ENCODE results near the gene ZNF512B.

Gene ZNF512B

DNA sequence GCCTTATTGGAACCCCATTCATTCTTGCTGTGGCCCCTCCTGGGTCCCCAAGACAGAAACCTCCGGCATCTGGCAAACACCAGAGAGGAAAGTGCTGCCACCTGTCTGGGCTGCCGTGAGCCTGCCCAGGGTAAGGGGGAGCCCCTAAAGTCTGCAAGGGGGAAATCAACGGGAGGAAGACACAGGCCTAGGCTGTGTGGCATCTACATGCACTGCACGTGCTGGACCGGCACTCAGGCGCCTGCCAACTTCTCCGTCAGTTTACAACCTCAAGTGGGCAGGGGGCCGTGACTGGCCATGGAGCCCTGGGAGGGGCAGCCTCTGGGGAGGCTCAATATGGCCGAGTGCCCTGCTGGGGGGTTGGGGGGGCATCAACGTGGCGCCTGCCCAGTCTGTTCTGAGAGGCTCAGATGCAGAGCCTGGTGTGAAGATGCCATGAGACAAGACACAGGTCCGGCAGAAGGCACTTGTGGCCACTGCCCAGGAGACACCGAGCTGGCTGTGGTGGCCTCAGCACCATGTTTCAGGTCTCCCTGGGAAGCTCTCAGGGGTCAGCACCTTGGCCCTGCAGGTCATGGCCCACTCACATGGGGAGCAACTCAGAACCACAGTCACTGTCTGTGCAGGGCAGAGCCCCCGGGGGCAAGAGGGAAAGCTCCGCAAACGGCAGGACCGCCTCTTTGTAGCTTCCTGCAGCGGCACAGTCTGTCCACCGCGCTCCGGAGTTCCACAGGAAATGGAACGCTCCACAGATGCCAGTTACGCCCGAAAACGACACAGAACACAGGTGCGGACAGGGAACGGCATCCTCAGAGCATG is 21.9 kb downstream of the ZNF512B start:
- Histone ChIP-seq H3K36me3 (ENCODE audit: insufficient read depth, low read length) (peaks cover 34% of the 10 kb centered on the region; the same call in 1 of the 2 replicates), H3K9me3 (ENCODE audit: insufficient read depth, low read depth, low read length) (no peaks in the 10 kb centered on the region), H3K27me3 (ENCODE audit: insufficient read depth, low read length, poor library complexity, severe bottlenecking) (no peaks in the 10 kb centered on the region), H3K9me2 (replicated peaks; ENCODE audit: low read depth, low read length) (no peaks in the 10 kb centered on the region), H3K4me3 (ENCODE audit: low read length, poor library complexity, severe bottlenecking) (no peak overlapping the region), H3K79me2 (ENCODE audit: insufficient read depth, low read length) (peaks cover 65% of the 10 kb centered on the region), H3F3A (ENCODE audit: low read depth) (peaks cover 14% of the 10 kb centered on the region), H3K4me1 (ENCODE audit: insufficient read depth, low read length, poor library complexity, severe bottlenecking) (peaks cover 22% of the 10 kb centered on the region), H3K9ac (ENCODE audit: low read depth, low read length, poor library complexity, severe bottlenecking) (no peak overlapping the region), H4K20me1 (ENCODE audit: insufficient read depth, low read length, poor library complexity, severe bottlenecking) (peaks cover 65% of the 10 kb centered on the region), H2AFZ (ENCODE audit: low read length) (no peak overlapping the region), H3K4me2 (ENCODE audit: low read depth, low read length, poor library complexity, severe bottlenecking) (no peak overlapping the region)
- TF ChIP-seq EZH2phosphoT487 (IDR thresholded peaks at IDR 0.05; ENCODE audit: borderline replicate concordance) (no peak), CTCF (conservative IDR thresholded peaks at IDR 0.05; ENCODE audit: low read length) (no peak)

DNA sequence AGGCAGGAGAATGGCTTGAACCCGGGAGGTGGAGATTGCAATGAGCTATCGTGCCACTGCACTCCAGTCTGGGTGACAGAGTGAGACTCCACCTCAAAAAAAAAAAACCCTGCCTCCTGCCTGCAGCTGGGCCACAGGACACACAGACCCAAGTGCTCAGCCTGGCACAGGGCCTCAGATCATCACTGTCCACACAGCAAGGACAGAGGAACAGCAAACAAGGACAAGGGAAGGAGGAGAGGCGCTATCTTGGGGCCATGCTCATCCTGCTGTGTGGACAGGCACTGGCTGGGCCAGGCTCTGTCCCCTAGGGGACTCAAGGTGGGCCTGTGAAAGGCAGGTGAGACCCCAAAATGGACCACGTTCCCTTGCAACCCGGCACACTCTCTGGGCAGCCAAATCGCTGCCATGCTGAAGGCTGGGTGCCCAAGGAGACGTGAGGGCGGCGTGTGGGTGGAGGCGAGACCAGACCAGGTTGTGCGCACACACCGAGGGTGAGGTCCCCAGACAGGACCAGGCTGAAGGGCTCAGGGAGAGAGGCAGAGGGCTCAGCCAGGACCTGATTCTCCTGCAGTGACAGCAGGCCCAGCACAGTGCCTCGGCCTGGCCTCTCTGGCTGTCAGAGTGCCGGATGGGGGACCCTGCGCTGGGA is 22.6 kb downstream of the ZNF512B start:
- H3K36me3 ChIP-seq (ENCODE audit: insufficient read depth, low read length): peaks cover 40% of the 10 kb centered on the region; the same call in 1 of the 2 replicates
- no peak for TF ChIP-seq EZH2phosphoT487 (IDR thresholded peaks at IDR 0.05; ENCODE audit: borderline replicate concordance)
- no peak for TF ChIP-seq CTCF (conservative IDR thresholded peaks at IDR 0.05; ENCODE audit: low read length)
- H3K79me2 ChIP-seq (ENCODE audit: insufficient read depth, low read length): peaks cover 58% of the 10 kb centered on the region
- peaks cover 19% of the 10 kb centered on the region for H3K4me1 ChIP-seq (ENCODE audit: insufficient read depth, low read length, poor library complexity, severe bottlenecking)
- H4K20me1 ChIP-seq (ENCODE audit: insufficient read depth, low read length, poor library complexity, severe bottlenecking): peaks cover 64% of the 10 kb centered on the region
- H3K9ac ChIP-seq (ENCODE audit: low read depth, low read length, poor library complexity, severe bottlenecking): no peak overlapping the region
- no peak overlapping the region for H3K4me2 ChIP-seq (ENCODE audit: low read depth, low read length, poor library complexity, severe bottlenecking)
- no peaks in the 10 kb centered on the region for H3K27me3 ChIP-seq (ENCODE audit: insufficient read depth, low read length, poor library complexity, severe bottlenecking)
- no peak overlapping the region for H3K4me3 ChIP-seq (ENCODE audit: low read length, poor library complexity, severe bottlenecking)
- H3F3A ChIP-seq (ENCODE audit: low read depth): peaks cover 14% of the 10 kb centered on the region
- H3K9me3 ChIP-seq (ENCODE audit: insufficient read depth, low read depth, low read length): no peaks in the 10 kb centered on the region
- no peaks in the 10 kb centered on the region for H3K9me2 ChIP-seq (replicated peaks; ENCODE audit: low read depth, low read length)
- H2AFZ ChIP-seq (ENCODE audit: low read length): no peak overlapping the region

GRCh38 chr20:63945921-63946920 is 23.5 kb downstream of the ZNF512B start:
- no peak overlapping the region for H3K4me3 ChIP-seq (ENCODE audit: low read length, poor library complexity, severe bottlenecking)
- H3K27me3 ChIP-seq (ENCODE audit: insufficient read depth, low read length, poor library complexity, severe bottlenecking): no peaks in the 10 kb centered on the region
- H3K9me2 ChIP-seq (replicated peaks; ENCODE audit: low read depth, low read length): no peaks in the 10 kb centered on the region
- H3K9ac ChIP-seq (ENCODE audit: low read depth, low read length, poor library complexity, severe bottlenecking): no peak overlapping the region
- peaks cover 58% of the 10 kb centered on the region for H4K20me1 ChIP-seq (ENCODE audit: insufficient read depth, low read length, poor library complexity, severe bottlenecking)
- peaks cover 11% of the 10 kb centered on the region for H3K4me1 ChIP-seq (ENCODE audit: insufficient read depth, low read length, poor library complexity, severe bottlenecking)
- peaks cover 49% of the 10 kb centered on the region for H3K79me2 ChIP-seq (ENCODE audit: insufficient read depth, low read length)
- H3K4me2 ChIP-seq (ENCODE audit: low read depth, low read length, poor library complexity, severe bottlenecking): no peak overlapping the region
- peaks cover 14% of the 10 kb centered on the region for H3F3A ChIP-seq (ENCODE audit: low read depth)
- TF ChIP-seq CTCF (conservative IDR thresholded peaks at IDR 0.05; ENCODE audit: low read length) (no peak), EZH2phosphoT487 (IDR thresholded peaks at IDR 0.05; ENCODE audit: borderline replicate concordance) (no peak)
- no peak overlapping the region for H2AFZ ChIP-seq (ENCODE audit: low read length)
- H3K9me3 ChIP-seq (ENCODE audit: insufficient read depth, low read depth, low read length): no peaks in the 10 kb centered on the region
- H3K36me3 ChIP-seq (ENCODE audit: insufficient read depth, low read length): peaks cover 44% of the 10 kb centered on the region; the same call in 1 of the 2 replicates

Measured in Loucy (cell line).